OCI-LY1 (cell line): ENCODE results near the gene ABCE1.

ENCODE experiments used
- H2AFZ ChIP-seq: fragments of 200-600 bp; sonication (generic), shearing (Covaris generic); 2 replicates; pipeline ENCODE4 v1.6.0; 2014; ENCODE audit warnings: antibody characterized with exemption, mild to moderate bottlenecking, low read length
- H3F3A ChIP-seq: fragments of 200-600 bp; sonication (generic), shearing (Covaris generic); 2 replicates; pipeline ENCODE4 v1.6.0; 2014; ENCODE audit warnings: mild to moderate bottlenecking, antibody characterized with exemption, low read length, moderate library complexity; ENCODE audit not compliant: insufficient read depth
- H3K27ac ChIP-seq: fragments of 200-600 bp; sonication (generic); 2 replicates; pipeline ENCODE4 v1.5.1; 2014; ENCODE audit warnings: low read length, mixed run types, mild to moderate bottlenecking, low read depth; ENCODE audit not compliant: poor library complexity, severe bottlenecking
- H3K27me3 ChIP-seq: fragments of 200-600 bp; sonication (generic); 2 replicates; pipeline ENCODE4 v1.6.0; 2014; ENCODE audit warnings: antibody characterized with exemption, mild to moderate bottlenecking, low read length, moderate library complexity; ENCODE audit not compliant: insufficient read depth
- H3K36me3 ChIP-seq: fragments of 200-600 bp; sonication (generic); 2 replicates; pipeline ENCODE4 v1.6.1; 2014; ENCODE audit warnings: mild to moderate bottlenecking, antibody characterized with exemption, low read length, moderate library complexity, mixed read lengths; ENCODE audit not compliant: insufficient read depth
- H3K4me1 ChIP-seq: fragments of 200-600 bp; sonication (generic); 2 replicates; pipeline ENCODE4 v1.5.1; 2014; ENCODE audit warnings: mild to moderate bottlenecking, low read length, moderate library complexity; ENCODE audit not compliant: insufficient read depth, severe bottlenecking
- H3K4me2 ChIP-seq: fragments of 200-600 bp; sonication (generic), shearing (Covaris generic); 2 replicates; pipeline ENCODE4 v1.6.1; 2014; ENCODE audit warnings: low read length
- H3K4me3 ChIP-seq: fragments of 200-600 bp; sonication (generic); 2 replicates; pipeline ENCODE4 v1.5.1; 2014; ENCODE audit warnings: low read length, low read depth, mild to moderate bottlenecking, mixed read lengths; ENCODE audit not compliant: poor library complexity, severe bottlenecking
- H3K79me2 ChIP-seq: fragments of 200-600 bp; shearing (Covaris generic); 2 replicates; pipeline ENCODE4 v1.6.1; 2016; ENCODE audit warnings: mixed run types, low read length, mixed read lengths; ENCODE audit not compliant: insufficient read depth
- H3K9ac ChIP-seq: fragments of 200-600 bp; sonication (generic), shearing (Covaris generic); 2 replicates; pipeline ENCODE4 v1.6.1; 2014; ENCODE audit warnings: mild to moderate bottlenecking, low read length, mixed read lengths
- H3K9me2 ChIP-seq: fragments of 200-600 bp; sonication (generic), shearing (Covaris generic); 2 replicates; pipeline ENCODE4 v1.6.1; 2014; ENCODE audit warnings: low read depth, mild to moderate bottlenecking, low read length, mixed read lengths
- H3K9me3 ChIP-seq: fragments of 200-600 bp; shearing (Covaris generic); 2 replicates; pipeline ENCODE4 v1.6.1; 2014; ENCODE audit warnings: low read length, mixed read lengths
- H4K20me1 ChIP-seq: fragments of 200-600 bp; sonication (generic), shearing (Covaris generic); 2 replicates; pipeline ENCODE4 v1.6.0; 2016; ENCODE audit warnings: mild to moderate bottlenecking, low read length; ENCODE audit not compliant: insufficient read depth
- EZH2 ChIP-seq: fragments of 200-600 bp; sonication (generic), shearing (Covaris generic); IDR thresholded peaks from 2 replicates; pipeline ENCODE4 v1.8.0; 2017; ENCODE audit warnings: borderline replicate concordance, mixed run types, mild to moderate bottlenecking, antibody characterized with exemption, low read length, moderate library complexity, mixed read lengths
- TF ChIP-seq, protein P1 (sequence below): fragments of 200-600 bp; sonication (generic), shearing (Covaris generic); IDR thresholded peaks from 2 replicates; pipeline ENCODE4 v1.5.1; 2017; ENCODE audit warnings: mild to moderate bottlenecking, antibody characterized with exemption, low read length, moderate library complexity, mixed read lengths

ABCE1 gene

DNA sequence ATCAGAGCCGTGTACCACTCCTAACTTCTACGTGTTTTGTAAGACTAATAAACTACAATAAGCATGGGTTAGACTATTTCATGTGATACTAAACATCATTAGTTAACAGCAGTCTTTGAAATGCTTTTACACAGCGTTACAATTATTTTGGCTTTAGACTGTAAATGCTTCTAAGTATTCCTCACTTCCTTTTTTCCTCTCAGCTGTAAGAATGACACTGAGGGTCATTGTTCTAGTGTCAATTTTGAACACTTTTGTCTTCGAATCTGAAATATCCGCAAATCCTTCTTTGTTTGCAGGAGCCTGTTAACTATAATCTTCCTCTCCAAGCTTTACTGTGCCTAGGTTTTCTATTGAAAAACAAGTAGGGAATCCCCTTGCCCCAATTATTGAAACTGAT, 1.5 kb downstream of the ABCE1 start:
- TF ChIP-seq, protein P1, sequence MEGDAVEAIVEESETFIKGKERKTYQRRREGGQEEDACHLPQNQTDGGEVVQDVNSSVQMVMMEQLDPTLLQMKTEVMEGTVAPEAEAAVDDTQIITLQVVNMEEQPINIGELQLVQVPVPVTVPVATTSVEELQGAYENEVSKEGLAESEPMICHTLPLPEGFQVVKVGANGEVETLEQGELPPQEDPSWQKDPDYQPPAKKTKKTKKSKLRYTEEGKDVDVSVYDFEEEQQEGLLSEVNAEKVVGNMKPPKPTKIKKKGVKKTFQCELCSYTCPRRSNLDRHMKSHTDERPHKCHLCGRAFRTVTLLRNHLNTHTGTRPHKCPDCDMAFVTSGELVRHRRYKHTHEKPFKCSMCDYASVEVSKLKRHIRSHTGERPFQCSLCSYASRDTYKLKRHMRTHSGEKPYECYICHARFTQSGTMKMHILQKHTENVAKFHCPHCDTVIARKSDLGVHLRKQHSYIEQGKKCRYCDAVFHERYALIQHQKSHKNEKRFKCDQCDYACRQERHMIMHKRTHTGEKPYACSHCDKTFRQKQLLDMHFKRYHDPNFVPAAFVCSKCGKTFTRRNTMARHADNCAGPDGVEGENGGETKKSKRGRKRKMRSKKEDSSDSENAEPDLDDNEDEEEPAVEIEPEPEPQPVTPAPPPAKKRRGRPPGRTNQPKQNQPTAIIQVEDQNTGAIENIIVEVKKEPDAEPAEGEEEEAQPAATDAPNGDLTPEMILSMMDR = no peak
- no peak for TF ChIP-seq EZH2
- Histone ChIP-seq H3K4me1 (peaks cover 57% of the 10 kb centered on the region), H4K20me1 (no peaks in the 10 kb centered on the region)

DNA sequence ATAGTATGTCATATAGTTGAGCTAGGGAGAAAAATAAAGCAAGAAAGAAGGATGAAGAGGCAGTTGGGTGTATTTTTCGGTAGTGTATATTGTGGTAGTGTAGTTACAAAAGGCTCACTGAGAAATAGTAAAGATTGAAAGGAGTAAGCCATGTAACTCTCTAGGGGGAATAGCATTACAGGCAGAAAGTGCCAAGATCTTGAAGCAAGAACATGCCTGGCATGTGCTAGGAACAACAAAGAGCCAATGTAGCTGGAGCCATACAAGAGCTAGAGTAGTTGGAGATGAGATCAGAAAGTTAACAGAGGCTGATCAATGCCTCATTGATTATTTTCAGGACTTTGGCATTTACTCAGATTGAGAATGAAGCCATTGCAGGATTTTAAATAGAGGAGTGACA, 3.0 kb downstream of the ABCE1 start:
- Histone ChIP-seq H3K4me2 (peak overlapping the region; percentile 31; the same call in 1 of the 2 replicates), H3K36me3 (peaks cover 32% of the 10 kb centered on the region), H2AFZ (no peak overlapping the region), H3K79me2 (peaks cover 92% of the 10 kb centered on the region), H4K20me1 (no peaks in the 10 kb centered on the region), H3K9me2 (no peaks in the 10 kb centered on the region), H3K27me3 (no peaks in the 10 kb centered on the region), H3K27ac (no peak overlapping the region), H3F3A (no peaks in the 10 kb centered on the region), H3K4me3 (no peak overlapping the region), H3K9me3 (no peaks in the 10 kb centered on the region), H3K4me1 (peaks cover 57% of the 10 kb centered on the region), H3K9ac (no peak overlapping the region)
- TF ChIP-seq, protein P1 = no peak
- no peak for TF ChIP-seq EZH2

More for the DNA sequence above, 1.5 kb downstream of the ABCE1 start:
- Histone ChIP-seq H3K4me2 (peak overlapping the region; percentile 99), H3K27me3 (no peaks in the 10 kb centered on the region), H3K9me2 (no peaks in the 10 kb centered on the region), H3K9ac (peak overlapping the region; percentile 86), H3K9me3 (no peaks in the 10 kb centered on the region), H3K4me3 (peak overlapping the region; percentile 77), H3F3A (no peaks in the 10 kb centered on the region), H3K36me3 (peaks cover 33% of the 10 kb centered on the region), H3K27ac (no peak overlapping the region), H3K79me2 (peaks cover 80% of the 10 kb centered on the region), H2AFZ (no peak overlapping the region)

DNA sequence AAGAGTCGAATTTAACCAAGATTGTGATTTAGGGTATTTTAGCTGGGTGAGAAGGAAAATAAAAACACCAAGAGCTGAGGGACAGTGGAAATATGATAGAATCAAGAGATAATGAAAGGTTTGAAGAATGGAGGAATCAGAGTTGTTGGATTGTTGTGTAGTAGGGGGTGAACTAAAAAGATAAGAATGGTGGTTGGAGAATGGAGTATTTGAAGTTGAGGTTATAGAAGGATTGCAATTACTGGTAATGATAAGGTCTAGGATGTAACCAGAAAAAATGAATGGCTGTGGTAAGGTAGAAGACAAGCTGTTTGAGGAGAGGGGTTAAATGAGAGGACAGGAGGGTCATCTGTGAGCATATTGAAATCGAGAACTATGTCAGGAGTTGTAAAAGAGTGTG, 4.5 kb downstream of the ABCE1 start:
- Histone ChIP-seq H4K20me1 (no peaks in the 10 kb centered on the region), H3K4me2 (peak overlapping the region; percentile 31; the same call in 1 of the 2 replicates), H3K27ac (no peak overlapping the region)

More for the DNA sequence above, 4.5 kb downstream of the ABCE1 start:
- no peaks in the 10 kb centered on the region for H3K27me3 ChIP-seq
- peaks cover 48% of the 10 kb centered on the region for H3K4me1 ChIP-seq
- no peak overlapping the region for H2AFZ ChIP-seq
- no peak overlapping the region for H3K4me3 ChIP-seq
- H3K9me2 ChIP-seq = no peaks in the 10 kb centered on the region
- no peak for TF ChIP-seq EZH2
- TF ChIP-seq, protein P1 = no peak
- H3F3A ChIP-seq = no peaks in the 10 kb centered on the region
- no peak overlapping the region for H3K9ac ChIP-seq
- peaks cover 82% of the 10 kb centered on the region for H3K79me2 ChIP-seq
- no peaks in the 10 kb centered on the region for H3K9me3 ChIP-seq
- H3K36me3 ChIP-seq = peaks cover 47% of the 10 kb centered on the region
